C4-2B (cell line): ENCODE measurements around the gene TGM1.

Experiments used
- H3K27ac ChIP-seq: fragments of 450-650 bp; 2 replicates; pipeline ENCODE4 v1.5.1; 2017
- ZFX ChIP-seq: fragments of 450-650 bp; IDR thresholded peaks from 2 replicates; pipeline ENCODE4 v1.6.1; 2017
- TF ChIP-seq, protein P1 (sequence below): fragments of 450-650 bp; conservative IDR thresholded peaks from 2 replicates; pipeline ENCODE4 v1.5.1; 2017; ENCODE audit warnings: mild to moderate bottlenecking

Gene TGM1

DNA sequence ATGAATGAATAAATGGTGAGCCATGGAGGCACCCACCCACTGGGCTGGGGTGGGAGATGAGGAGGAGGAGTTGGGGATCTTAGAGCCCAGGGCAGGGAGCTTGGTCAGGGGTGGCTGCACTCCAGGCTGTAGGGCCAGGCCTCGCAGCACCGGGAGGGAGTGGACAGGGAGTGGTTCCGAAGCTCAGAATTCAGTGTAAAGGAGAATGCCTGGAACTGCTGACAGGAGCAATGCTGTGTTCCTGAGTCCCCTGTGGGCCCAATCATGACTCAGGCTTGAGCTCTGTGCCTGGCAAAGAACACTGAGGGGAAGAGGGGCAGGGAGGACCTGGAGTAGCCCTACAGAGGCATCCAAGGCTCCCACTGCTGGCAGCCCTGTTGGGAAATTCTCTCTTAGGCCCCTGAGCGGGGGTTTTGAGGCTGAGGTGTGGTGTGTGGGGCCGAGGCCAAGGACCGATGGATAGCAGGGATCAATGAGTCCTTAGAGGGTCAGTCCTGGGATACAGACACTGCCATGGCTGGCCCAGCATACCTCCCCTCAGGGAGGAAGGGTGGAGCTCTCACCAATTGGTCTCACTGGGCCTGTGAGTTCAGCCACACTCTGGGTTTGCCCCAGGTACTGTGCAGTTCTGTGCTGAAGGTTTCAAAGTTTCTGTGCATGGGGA is 18.0 kb upstream of the TGM1 start:
- TF ChIP-seq, protein P1, sequence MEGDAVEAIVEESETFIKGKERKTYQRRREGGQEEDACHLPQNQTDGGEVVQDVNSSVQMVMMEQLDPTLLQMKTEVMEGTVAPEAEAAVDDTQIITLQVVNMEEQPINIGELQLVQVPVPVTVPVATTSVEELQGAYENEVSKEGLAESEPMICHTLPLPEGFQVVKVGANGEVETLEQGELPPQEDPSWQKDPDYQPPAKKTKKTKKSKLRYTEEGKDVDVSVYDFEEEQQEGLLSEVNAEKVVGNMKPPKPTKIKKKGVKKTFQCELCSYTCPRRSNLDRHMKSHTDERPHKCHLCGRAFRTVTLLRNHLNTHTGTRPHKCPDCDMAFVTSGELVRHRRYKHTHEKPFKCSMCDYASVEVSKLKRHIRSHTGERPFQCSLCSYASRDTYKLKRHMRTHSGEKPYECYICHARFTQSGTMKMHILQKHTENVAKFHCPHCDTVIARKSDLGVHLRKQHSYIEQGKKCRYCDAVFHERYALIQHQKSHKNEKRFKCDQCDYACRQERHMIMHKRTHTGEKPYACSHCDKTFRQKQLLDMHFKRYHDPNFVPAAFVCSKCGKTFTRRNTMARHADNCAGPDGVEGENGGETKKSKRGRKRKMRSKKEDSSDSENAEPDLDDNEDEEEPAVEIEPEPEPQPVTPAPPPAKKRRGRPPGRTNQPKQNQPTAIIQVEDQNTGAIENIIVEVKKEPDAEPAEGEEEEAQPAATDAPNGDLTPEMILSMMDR = no peak
- TF ChIP-seq ZFX = no peak

GRCh38 chr14:24279301-24280186 is 16.6 kb upstream of the TGM1 start:
- H3K27ac ChIP-seq = no peak overlapping the region
- TF ChIP-seq, protein P1 = no peak; the same call in 1 of the 2 replicates
- no peak for TF ChIP-seq ZFX

More for the DNA sequence above, 18.0 kb upstream of the TGM1 start:
- H3K27ac ChIP-seq = no peak overlapping the region

DNA sequence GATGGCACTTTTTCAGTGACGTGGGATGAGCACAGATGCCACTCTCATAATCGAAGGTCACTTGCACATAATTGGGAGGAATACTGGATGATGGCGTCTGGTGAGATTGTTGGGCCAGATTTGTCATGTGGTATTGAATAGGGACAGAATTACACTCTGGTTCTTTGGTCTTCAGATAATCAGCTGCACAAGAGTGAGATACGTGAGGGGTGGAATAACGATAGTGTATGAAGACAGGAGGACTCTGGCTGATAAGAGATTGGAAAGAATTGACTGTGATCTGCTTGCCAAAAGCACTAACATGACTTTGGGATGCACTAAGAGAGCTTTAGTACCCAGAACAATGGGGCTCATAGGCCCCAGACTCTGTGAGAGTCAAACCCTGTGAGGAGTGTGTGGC is 15.4 kb upstream of the TGM1 start:
- no peak overlapping the region for H3K27ac ChIP-seq
- TF ChIP-seq, protein P1 = no peak
- no peak for TF ChIP-seq ZFX

- TF ChIP-seq, protein P1 = no peak
- TF ChIP-seq ZFX = no peak
- no peak overlapping the region for H3K27ac ChIP-seq
Measured at GRCh38 chr14:24277606-24278321, 14.8 kb upstream of the TGM1 start.

DNA sequence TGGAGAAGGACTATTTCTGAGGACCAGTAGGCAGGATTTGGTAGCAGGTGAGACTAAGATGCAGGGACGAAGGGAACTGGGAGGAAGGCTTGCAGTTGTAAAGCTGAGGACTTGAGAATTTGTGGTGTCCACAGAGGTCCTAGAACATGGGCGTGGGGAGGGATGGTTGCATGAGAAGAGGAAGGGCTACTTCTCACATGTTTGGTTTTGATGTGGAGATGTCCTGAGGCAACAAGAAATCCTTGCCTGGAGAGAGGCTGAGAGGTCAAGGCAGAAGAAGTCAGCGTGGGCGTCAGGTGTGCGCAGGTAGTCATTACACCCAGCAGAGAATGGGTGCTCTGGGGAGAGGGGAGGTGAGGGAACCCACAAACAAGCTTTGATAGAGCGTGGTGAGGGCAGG is 14.1 kb upstream of the TGM1 start:
- no peak for TF ChIP-seq ZFX
- TF ChIP-seq, protein P1 = no peak
- no peak overlapping the region for H3K27ac ChIP-seq

GRCh38 chr14:24274101-24274543 is 11.1 kb upstream of the TGM1 start:
- TF ChIP-seq, protein P1 = no peak
- TF ChIP-seq ZFX = no peak
- no peak overlapping the region for H3K27ac ChIP-seq
